H1 (cell line): ENCODE results near the gene B3GALT5. TPM values are rescaled to one million over a fixed set of nuclear protein-coding genes. Genes with fewer than 3 reads are reported as not detected.

Experiments
- POLR2AphosphoS5 ChIP-seq: IDR thresholded peaks from 2 replicates; pipeline ENCODE4 v1.6.1; 2011; ENCODE audit warnings: low read depth, low read length
- polyA plus RNA-seq, 7 experiments: library from polyadenylated mRNA; depleted of rRNA in 3 of 7; stranded (reverse) in 5 of 7; unstranded in 2 of 7; fragments of >200 nt in 5 of 7; fragments of 200-250 nt in 2 of 7; gene quantifications; 1 replicate in 5 of 7; 2 replicates in 1 of 7; 4 replicates in 1 of 7; pipeline versions ENCODE4 v1.2.1 to v1.2.3, GENCODE V29; 2011 to 2013; ENCODE audit warnings: missing spikeins in 2 of 7, mixed read lengths in 2 of 7
- total RNA-seq: library from RNA; stranded (reverse); fragmentation: NEBNext Ultra II Directional; extraction: Animal tissue kit (Norgen Biotek cat#: 25700); gene quantifications from 2 replicates; pipeline ENCODE4 v1.2.1, GENCODE V29; 2021
- TF ChIP-seq, protein P1 (sequence below), 3 experiments: IDR thresholded peaks; 1 replicate in 2 of 3; 2 replicates in 1 of 3; pipeline versions ENCODE4 v1.5.1 to v1.6.1; 2011; ENCODE audit warnings: low read length in 3 of 3, mild to moderate bottlenecking in 3 of 3, inconsistent platforms in 2 of 3, low read depth in 1 of 3, moderate library complexity in 1 of 3; ENCODE audit not compliant: insufficient read depth in 1 of 3; ENCODE audit errors: control extremely low read depth in 1 of 3

Gene B3GALT5
- total and polyA plus RNA-seq, 2 of the 8 experiments (the other 6 are each of a cell fraction or from before 2014, with no cell fraction given) = 11.9 to 25.1 TPM

GRCh38 chr21:39620856-39621255 lies 8.1 kb downstream of the B3GALT5 start (continued):
- TF ChIP-seq, protein P1, sequence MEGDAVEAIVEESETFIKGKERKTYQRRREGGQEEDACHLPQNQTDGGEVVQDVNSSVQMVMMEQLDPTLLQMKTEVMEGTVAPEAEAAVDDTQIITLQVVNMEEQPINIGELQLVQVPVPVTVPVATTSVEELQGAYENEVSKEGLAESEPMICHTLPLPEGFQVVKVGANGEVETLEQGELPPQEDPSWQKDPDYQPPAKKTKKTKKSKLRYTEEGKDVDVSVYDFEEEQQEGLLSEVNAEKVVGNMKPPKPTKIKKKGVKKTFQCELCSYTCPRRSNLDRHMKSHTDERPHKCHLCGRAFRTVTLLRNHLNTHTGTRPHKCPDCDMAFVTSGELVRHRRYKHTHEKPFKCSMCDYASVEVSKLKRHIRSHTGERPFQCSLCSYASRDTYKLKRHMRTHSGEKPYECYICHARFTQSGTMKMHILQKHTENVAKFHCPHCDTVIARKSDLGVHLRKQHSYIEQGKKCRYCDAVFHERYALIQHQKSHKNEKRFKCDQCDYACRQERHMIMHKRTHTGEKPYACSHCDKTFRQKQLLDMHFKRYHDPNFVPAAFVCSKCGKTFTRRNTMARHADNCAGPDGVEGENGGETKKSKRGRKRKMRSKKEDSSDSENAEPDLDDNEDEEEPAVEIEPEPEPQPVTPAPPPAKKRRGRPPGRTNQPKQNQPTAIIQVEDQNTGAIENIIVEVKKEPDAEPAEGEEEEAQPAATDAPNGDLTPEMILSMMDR (IDR thresholded peaks at IDR 0.05; ENCODE audit: control extremely low read depth in 1 of 3, insufficient read depth in 1 of 3, low read depth in 1 of 3, low read length in 3 of 3) = no peak
- no peak for TF ChIP-seq POLR2AphosphoS5
